A673 (cell line): ENCODE measurements around the gene CGREF1. TPM values are rescaled to one million over a fixed set of nuclear protein-coding genes. Genes with fewer than 3 reads are reported as not detected.
A peak's percentile ranks its signal among the peaks of the same experiment; 100 is the strongest.

ENCODE experiments used
- BruUV-seq: library from RNA; stranded (reverse); fragments of 400-500 nt; replicated peaks from 2 replicates; lab custom pipeline; 2021; lab: Mats Ljungman, UMichigan
- CTCF ChIA-PET: fragments of 300-600 bp; sonication (Branson Sonifier 250); formaldehyde crosslinking; loops from one replicate; lab custom pipeline; 2022; ENCODE audit warnings: antibody characterized with exemption; lab: Charles Lee
- POLR2A ChIA-PET: fragments of 300-600 bp; sonication (Branson Sonifier 250); formaldehyde crosslinking; loops from one replicate; lab custom pipeline; 2022; ENCODE audit warnings: antibody characterized with exemption; ENCODE audit not compliant: low non-redundant PET; lab: Charles Lee
- DNase-seq: peaks from one replicate; pipeline ENCODE4 v3.0.0-alpha.2; 2015; ENCODE audit warnings: low spot score
- H3K27ac ChIP-seq: fragments of 200-600 bp; sonication (generic); 2 replicates; pipeline ENCODE4 v1.5.1; 2016; ENCODE audit warnings: mixed run types, low read depth, mild to moderate bottlenecking, mixed read lengths, antibody characterized with exemption, low read length; ENCODE audit not compliant: poor library complexity, severe bottlenecking
- H3K27me3 ChIP-seq: fragments of 200-600 bp; sonication (generic); replicated peaks from 2 replicates; pipeline ENCODE4 v1.6.1; 2017; ENCODE audit warnings: mixed run types, low read depth, mild to moderate bottlenecking, mixed read lengths, antibody characterized with exemption, low read length; ENCODE audit not compliant: insufficient read depth, poor library complexity
- H3K36me3 ChIP-seq: fragments of 200-600 bp; sonication (generic); 2 replicates; pipeline ENCODE4 v1.6.1; 2016; ENCODE audit warnings: mixed run types, mild to moderate bottlenecking, mixed read lengths, antibody characterized with exemption, low read length; ENCODE audit not compliant: insufficient read depth, poor library complexity, severe bottlenecking
- H3K4me1 ChIP-seq: fragments of 200-600 bp; sonication (generic); 2 replicates; pipeline ENCODE4 v1.6.1; 2017; ENCODE audit warnings: mixed run types, mild to moderate bottlenecking, mixed read lengths, antibody characterized with exemption, low read length; ENCODE audit not compliant: insufficient read depth, poor library complexity, severe bottlenecking
- H3K4me3 ChIP-seq: fragments of 200-600 bp; sonication (generic); 2 replicates; pipeline ENCODE4 v1.5.1; 2016; ENCODE audit warnings: low read depth, mixed run types, mild to moderate bottlenecking, mixed read lengths, low read length; ENCODE audit not compliant: poor library complexity, severe bottlenecking
- H3K9me3 ChIP-seq: fragments of 200-600 bp; sonication (generic); 2 replicates; pipeline ENCODE4 v1.6.1; 2016; ENCODE audit warnings: mixed run types, low read depth, mild to moderate bottlenecking, mixed read lengths, antibody characterized with exemption, low read length; ENCODE audit not compliant: poor library complexity, severe bottlenecking
- CTCF ChIP-seq: fragments of 300-800, 200-600 bp; sonication (generic); conservative IDR thresholded peaks from 2 replicates; pipeline ENCODE4 v1.5.1; 2017; ENCODE audit warnings: low read depth, mild to moderate bottlenecking, antibody characterized with exemption, low read length, moderate library complexity, mixed read lengths
- EZH2 ChIP-seq: fragments of 200-600 bp; sonication (generic); IDR thresholded peaks from 2 replicates; pipeline ENCODE4 v1.6.1; 2017; ENCODE audit warnings: borderline replicate concordance, low read depth, mild to moderate bottlenecking, mixed read lengths, antibody characterized with exemption, low read length; ENCODE audit not compliant: poor library complexity, severe bottlenecking
- intact Hi-C: fragments of 100-400 bp; cut with micrococcal nuclease; formaldehyde crosslinking; loops from one replicate; pipeline ENCODE4 v1.10.0; 2022; ENCODE audit not compliant: unreplicated experiment
- total RNA-seq: library from RNA; stranded (reverse); gene quantifications from 2 replicates; pipeline ENCODE4 v1.2.3, GENCODE V29; 2021

Gene CGREF1
- total RNA-seq, 1 experiment from 2014 or later = 8.4 TPM

- peaks cover 20% of the 10 kb centered on the region for H3K4me1 ChIP-seq
- intact Hi-C loops = no loop called here
- H3K27me3 ChIP-seq = no peaks in the 10 kb centered on the region
- no peak for TF ChIP-seq CTCF
- ChIA-PET CTCF (no interaction called here), POLR2A (no interaction called here)
- no peak overlapping the region for H3K4me3 ChIP-seq
- H3K36me3 ChIP-seq = no peaks in the 10 kb centered on the region
- DNase-seq = no peak
- no peaks in the 10 kb centered on the region for H3K9me3 ChIP-seq
- no peak overlapping the region for H3K27ac ChIP-seq
- no TSS peak for BruUV-seq
Measured at GRCh38 chr2:27084297-27085061, 34.4 kb downstream of the CGREF1 start.

- BruUV-seq = no TSS peak
- Histone ChIP-seq H3K36me3 (no peaks in the 10 kb centered on the region), H3K4me3 (no peak overlapping the region), H3K9me3 (no peaks in the 10 kb centered on the region), H3K27ac (no peak overlapping the region), H3K27me3 (no peaks in the 10 kb centered on the region), H3K4me1 (peaks cover 18% of the 10 kb centered on the region)
- intact Hi-C loops = no loop called here
- ChIA-PET POLR2A (no interaction called here), CTCF (no interaction called here)
- DNase-seq = no peak
- TF ChIP-seq EZH2 = no peak
- TF ChIP-seq CTCF = no peak
Measured at GRCh38 chr2:27083410-27084296, 35.3 kb downstream of the CGREF1 start.

GRCh38 chr2:27082773-27083409, 36.0 kb downstream of the CGREF1 start:
- no peak for DNase-seq
- TF ChIP-seq EZH2 (no peak), CTCF (no peak)
- Histone ChIP-seq H3K4me3 (no peak overlapping the region), H3K27ac (peak overlapping the region; percentile 23), H3K4me1 (peaks cover 25% of the 10 kb centered on the region), H3K9me3 (no peaks in the 10 kb centered on the region), H3K27me3 (no peaks in the 10 kb centered on the region), H3K36me3 (no peaks in the 10 kb centered on the region)
- BruUV-seq = no TSS peak
- POLR2A ChIA-PET = no interaction called here
- CTCF ChIA-PET = no interaction called here
- intact Hi-C loops = no loop called here
